Measurements from ENCODE around the gene MIS18A.

Gene MIS18A

DNA sequence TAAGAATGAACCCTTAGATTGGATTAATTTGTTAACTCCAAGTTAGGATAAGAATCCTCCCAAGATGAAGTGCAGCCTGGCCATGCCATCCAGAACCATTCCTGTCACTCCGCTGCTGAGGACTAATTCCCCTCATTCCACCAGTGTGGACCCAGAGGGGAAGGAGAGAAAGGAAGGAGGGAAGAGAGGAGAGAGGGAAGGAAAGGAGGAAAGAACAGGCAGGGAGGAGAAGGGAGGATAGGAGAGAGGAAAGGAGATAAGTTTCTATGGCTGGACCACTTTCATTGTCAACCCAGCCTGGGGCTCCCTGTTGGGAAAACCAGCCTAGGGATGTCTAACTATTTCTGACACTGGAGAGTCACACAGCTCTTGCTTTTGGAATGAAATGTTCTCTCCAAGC lies 24.5 kb upstream of the MIS18A start:
- Histone ChIP-seq H3K9ac (ENCODE audit: low read length) (no peak overlapping the region), H3K27me3 (ENCODE audit: control insufficient read depth, insufficient read depth, low read length) (no peaks in the 10 kb centered on the region), H3K27ac (ENCODE audit: low read length) (no peak overlapping the region), H3K36me3 (ENCODE audit: control insufficient read depth, low read depth, low read length) (no peaks in the 10 kb centered on the region), H3K4me1 (ENCODE audit: control insufficient read depth, low read depth, low read length) (peaks cover 7% of the 10 kb centered on the region), H3K9me3 (ENCODE audit: control insufficient read depth, low read depth, low read length) (no peaks in the 10 kb centered on the region), H3K4me3 (ENCODE audit: low read length) (no peak overlapping the region)

DNA sequence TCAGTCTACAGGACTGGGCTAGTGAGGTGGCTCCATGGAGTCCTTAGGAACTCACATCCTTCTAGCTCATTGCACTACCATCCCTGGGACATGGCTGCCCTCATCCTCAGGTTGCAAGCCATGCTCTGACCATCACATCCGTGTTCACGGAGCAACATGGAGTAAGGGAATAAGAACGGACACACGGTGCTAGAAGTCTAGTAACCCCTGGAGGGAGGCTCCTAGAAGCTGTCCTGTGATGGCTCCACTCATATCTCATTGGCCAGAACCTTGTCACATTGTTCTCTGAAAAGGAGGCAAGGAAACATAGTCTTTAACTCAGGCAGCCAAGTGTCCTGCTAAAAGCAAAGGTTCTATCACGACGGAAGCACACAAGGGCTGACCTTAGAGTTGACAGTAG lies 23.7 kb upstream of the MIS18A start:
- H3K36me3 ChIP-seq (ENCODE audit: control insufficient read depth, low read depth, low read length): no peaks in the 10 kb centered on the region
- H3K4me3 ChIP-seq (ENCODE audit: low read length): no peak overlapping the region
- H3K4me1 ChIP-seq (ENCODE audit: control insufficient read depth, low read depth, low read length): peaks cover 7% of the 10 kb centered on the region
- H3K27me3 ChIP-seq (ENCODE audit: control insufficient read depth, insufficient read depth, low read length): no peaks in the 10 kb centered on the region
- H3K9ac ChIP-seq (ENCODE audit: low read length): no peak overlapping the region
- no peak overlapping the region for H3K27ac ChIP-seq (ENCODE audit: low read length)
- H3K9me3 ChIP-seq (ENCODE audit: control insufficient read depth, low read depth, low read length): no peaks in the 10 kb centered on the region

DNA sequence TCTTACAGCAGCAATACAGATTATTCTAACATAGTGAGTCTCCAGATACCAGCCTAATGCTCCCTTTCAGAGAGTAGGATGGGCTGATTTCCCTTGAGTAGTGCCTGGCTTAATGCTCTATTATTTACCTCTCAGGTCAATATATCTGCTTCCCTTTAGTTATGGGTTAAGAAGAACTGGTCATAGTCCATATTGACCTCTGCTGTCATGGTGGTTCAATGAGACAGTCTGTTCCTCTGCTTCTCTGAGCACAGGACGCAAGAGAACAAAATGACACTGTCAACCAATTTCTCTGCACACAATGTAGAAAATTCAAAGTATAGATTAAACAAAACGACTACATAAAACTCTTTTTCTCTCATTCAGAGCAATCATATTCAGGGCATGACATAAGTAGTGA lies 22.7 kb upstream of the MIS18A start:
- Histone ChIP-seq H3K4me3 (ENCODE audit: low read length) (no peak overlapping the region), H3K36me3 (ENCODE audit: control insufficient read depth, low read depth, low read length) (no peaks in the 10 kb centered on the region), H3K9me3 (ENCODE audit: control insufficient read depth, low read depth, low read length) (no peaks in the 10 kb centered on the region), H3K27me3 (ENCODE audit: control insufficient read depth, insufficient read depth, low read length) (no peaks in the 10 kb centered on the region), H3K9ac (ENCODE audit: low read length) (no peak overlapping the region), H3K4me1 (ENCODE audit: control insufficient read depth, low read depth, low read length) (peaks cover 4% of the 10 kb centered on the region), H3K27ac (ENCODE audit: low read length) (no peak overlapping the region)

DNA sequence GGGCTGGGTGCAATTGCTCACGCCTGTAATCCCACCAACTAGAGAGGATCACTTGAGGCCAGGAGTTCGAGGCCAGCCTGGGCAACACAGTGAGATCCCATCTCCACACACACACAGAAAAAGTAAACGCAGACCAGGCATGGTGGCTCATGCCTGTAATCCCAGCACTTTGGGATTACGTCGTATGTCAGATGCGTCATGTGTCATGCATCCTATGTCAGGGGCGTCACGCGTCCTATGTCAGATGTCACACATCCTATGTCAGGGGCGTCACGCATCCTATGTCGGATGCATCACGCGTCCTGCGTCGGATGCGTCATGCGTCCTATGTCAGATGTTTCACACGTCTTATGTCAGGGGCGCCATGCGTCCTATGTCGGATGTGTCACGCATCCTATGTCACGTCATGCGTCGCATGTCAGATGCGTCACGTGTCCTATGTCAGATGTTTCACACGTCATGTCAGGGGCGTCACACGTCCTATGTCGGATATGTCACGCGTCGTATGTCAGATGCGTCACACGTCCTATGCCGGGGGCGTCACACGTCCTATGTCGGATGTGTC lies 21.4 kb upstream of the MIS18A start:
- H3K9ac ChIP-seq (ENCODE audit: low read length): no peak overlapping the region
- no peaks in the 10 kb centered on the region for H3K36me3 ChIP-seq (ENCODE audit: control insufficient read depth, low read depth, low read length)
- H3K4me3 ChIP-seq (ENCODE audit: low read length): no peak overlapping the region
- no peaks in the 10 kb centered on the region for H3K4me1 ChIP-seq (ENCODE audit: control insufficient read depth, low read depth, low read length)
- no peak overlapping the region for H3K27ac ChIP-seq (ENCODE audit: low read length)
- no peaks in the 10 kb centered on the region for H3K27me3 ChIP-seq (ENCODE audit: control insufficient read depth, insufficient read depth, low read length)
- H3K9me3 ChIP-seq (ENCODE audit: control insufficient read depth, low read depth, low read length): no peaks in the 10 kb centered on the region

DNA sequence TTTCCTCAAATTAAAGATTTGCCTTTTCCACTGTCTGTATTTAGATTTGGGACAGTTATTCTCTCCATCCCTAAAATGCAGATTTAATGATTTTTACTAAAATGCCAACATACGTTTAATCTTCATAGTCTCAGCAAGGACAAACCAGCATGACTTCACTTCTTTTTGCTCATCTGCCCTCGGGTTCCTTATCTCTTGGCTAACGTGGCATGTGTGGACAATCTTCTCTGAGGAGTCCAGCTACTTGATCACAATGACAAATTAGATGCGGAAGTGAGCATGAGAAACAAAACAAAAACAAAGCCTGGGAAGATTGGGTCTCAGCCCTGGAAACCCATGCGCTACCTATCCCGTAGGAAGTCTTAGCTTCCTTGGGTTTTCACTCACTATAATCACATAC lies 20.8 kb upstream of the MIS18A start:
- Histone ChIP-seq H3K9ac (ENCODE audit: low read length) (no peak overlapping the region), H3K4me1 (ENCODE audit: control insufficient read depth, low read depth, low read length) (no peaks in the 10 kb centered on the region), H3K27me3 (ENCODE audit: control insufficient read depth, insufficient read depth, low read length) (no peaks in the 10 kb centered on the region), H3K9me3 (ENCODE audit: control insufficient read depth, low read depth, low read length) (no peaks in the 10 kb centered on the region), H3K36me3 (ENCODE audit: control insufficient read depth, low read depth, low read length) (no peaks in the 10 kb centered on the region), H3K4me3 (ENCODE audit: low read length) (no peak overlapping the region), H3K27ac (ENCODE audit: low read length) (no peak overlapping the region)

DNA sequence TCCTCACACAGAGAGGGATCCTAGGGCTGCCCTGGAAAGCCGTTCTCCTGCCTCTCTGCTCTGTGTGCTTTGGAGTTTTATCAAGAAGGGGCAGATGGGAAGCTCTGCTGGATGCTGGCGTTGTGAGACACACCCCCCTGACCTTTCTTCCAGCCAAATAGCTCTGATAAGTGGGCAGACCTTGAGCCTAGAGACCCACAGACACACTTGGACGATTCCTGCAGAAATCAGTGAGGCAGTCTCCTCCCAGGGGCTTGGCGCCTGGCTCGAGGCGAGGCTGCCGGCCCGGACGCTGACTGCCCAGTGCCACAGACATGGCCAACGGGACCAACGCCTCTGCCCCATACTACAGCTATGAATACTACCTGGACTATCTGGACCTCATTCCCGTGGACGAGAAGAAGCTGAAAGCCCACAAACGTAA lies 19.8 kb upstream of the MIS18A start, which contains the start of gene MRAP:
Gene MRAP (plus strand): TSS at position 198 of the 424 bp plus-strand sequence. CDS start 117 bp downstream, at position 315.
- no peaks in the 10 kb centered on the region for H3K36me3 ChIP-seq (ENCODE audit: control insufficient read depth, low read depth, low read length)
- no peaks in the 10 kb centered on the region for H3K4me1 ChIP-seq (ENCODE audit: control insufficient read depth, low read depth, low read length)
- H3K27me3 ChIP-seq (ENCODE audit: control insufficient read depth, insufficient read depth, low read length): no peaks in the 10 kb centered on the region
- no peak within 1 kb of the TSS for H3K9ac ChIP-seq (ENCODE audit: low read length)
- H3K9me3 ChIP-seq (ENCODE audit: control insufficient read depth, low read depth, low read length): no peaks in the 10 kb centered on the region
- H3K4me3 ChIP-seq (ENCODE audit: low read length): no peak within 1 kb of the TSS
- H3K27ac ChIP-seq (ENCODE audit: low read length): no peak within 1 kb of the TSS

DNA sequence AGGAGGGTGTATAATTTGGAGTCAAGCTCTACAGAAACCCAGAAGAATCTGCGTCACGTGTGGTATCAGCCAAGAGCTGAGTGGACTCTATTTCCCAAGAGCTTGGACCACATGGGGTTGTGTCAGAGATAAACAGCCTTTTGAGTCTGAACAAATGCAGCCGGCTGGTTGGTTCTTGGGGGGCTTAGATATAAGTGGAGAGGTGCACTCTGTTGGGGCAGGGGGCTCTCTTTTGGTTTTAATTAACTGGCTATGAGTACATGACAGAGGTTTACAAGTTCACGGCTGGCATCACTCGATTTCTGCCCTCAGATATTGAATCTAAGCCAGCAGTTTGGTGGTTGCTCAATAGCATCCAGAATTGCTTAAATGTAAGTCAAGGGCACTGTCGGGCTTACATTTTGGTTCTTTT lies 19.3 kb upstream of the MIS18A start:
- Histone ChIP-seq H3K27ac (ENCODE audit: low read length) (no peak overlapping the region), H3K9ac (ENCODE audit: low read length) (no peak overlapping the region), H3K4me1 (ENCODE audit: control insufficient read depth, low read depth, low read length) (no peaks in the 10 kb centered on the region), H3K4me3 (ENCODE audit: low read length) (no peak overlapping the region), H3K27me3 (ENCODE audit: control insufficient read depth, insufficient read depth, low read length) (no peaks in the 10 kb centered on the region), H3K36me3 (ENCODE audit: control insufficient read depth, low read depth, low read length) (no peaks in the 10 kb centered on the region), H3K9me3 (ENCODE audit: control insufficient read depth, low read depth, low read length) (no peaks in the 10 kb centered on the region)

DNA sequence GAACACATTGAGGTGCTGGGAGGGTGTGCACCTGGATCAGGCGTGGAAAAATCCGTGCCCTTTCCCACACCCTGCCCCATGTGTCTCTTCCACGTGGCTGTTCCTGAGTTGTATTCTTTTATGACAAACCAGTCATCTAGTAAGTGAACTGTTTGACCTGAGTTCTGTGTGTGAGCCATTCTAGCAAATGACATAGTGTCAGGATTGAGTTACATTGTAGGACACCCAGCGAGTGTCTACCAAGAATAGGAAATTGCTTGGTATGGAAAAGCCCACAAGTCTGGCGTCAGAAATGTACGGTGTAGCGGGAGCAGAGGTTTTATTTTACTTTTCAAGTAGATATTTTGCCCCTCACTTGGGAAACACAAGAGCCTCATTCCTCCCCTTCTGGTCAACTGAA lies 18.6 kb upstream of the MIS18A start:
- H3K4me1 ChIP-seq (ENCODE audit: control insufficient read depth, low read depth, low read length): no peaks in the 10 kb centered on the region
- no peak overlapping the region for H3K9ac ChIP-seq (ENCODE audit: low read length)
- H3K9me3 ChIP-seq (ENCODE audit: control insufficient read depth, low read depth, low read length): no peaks in the 10 kb centered on the region
- no peaks in the 10 kb centered on the region for H3K27me3 ChIP-seq (ENCODE audit: control insufficient read depth, insufficient read depth, low read length)
- no peak overlapping the region for H3K4me3 ChIP-seq (ENCODE audit: low read length)
- H3K36me3 ChIP-seq (ENCODE audit: control insufficient read depth, low read depth, low read length): no peaks in the 10 kb centered on the region
- H3K27ac ChIP-seq (ENCODE audit: low read length): no peak overlapping the region

DNA sequence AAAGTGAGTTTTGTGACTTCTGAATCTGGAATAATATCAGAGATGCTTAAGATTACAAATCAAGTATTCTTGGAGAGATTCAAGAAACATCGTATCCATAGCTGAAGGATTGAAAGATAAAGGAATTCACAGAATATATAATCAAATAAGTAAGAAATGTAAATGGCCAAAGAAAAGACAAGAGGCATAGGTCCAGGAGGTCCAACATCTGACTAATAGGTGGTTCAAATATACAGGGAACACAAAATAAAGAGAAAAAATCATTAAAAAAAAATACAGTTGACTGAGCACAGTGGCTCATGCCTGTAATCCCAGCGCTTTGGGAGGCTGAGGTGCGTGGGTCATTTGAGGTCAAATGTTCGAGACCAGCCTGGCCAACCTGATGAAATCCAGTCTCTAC lies 6.6 kb upstream of the MIS18A start:
- H3K4me3 ChIP-seq (ENCODE audit: low read length): no peak overlapping the region
- H3K9me3 ChIP-seq (ENCODE audit: control insufficient read depth, low read depth, low read length): no peaks in the 10 kb centered on the region

DNA sequence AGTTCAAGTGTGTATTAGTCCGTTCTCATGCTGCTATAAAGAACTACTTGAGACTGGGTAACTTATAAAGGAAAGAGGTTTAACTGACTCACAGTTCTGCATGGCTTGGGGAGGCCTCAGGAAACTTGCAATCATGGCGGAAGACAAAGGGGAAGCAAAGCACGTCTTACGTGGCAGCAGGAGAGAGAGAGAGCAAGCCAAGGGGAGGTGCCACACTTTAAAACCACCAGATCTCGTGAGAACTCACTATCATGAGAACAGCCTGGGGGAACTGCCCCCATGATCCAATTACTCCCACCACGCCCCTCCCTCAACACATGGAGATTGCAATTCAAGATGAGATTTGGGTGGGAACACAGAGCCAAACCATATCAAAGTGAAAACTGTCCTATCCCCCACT lies 4.1 kb upstream of the MIS18A start:
- Histone ChIP-seq H3K9me3 (ENCODE audit: control insufficient read depth, low read depth, low read length) (no peaks in the 10 kb centered on the region), H3K27me3 (ENCODE audit: control insufficient read depth, insufficient read depth, low read length) (no peaks in the 10 kb centered on the region), H3K27ac (ENCODE audit: low read length) (no peak overlapping the region)

More for the DNA sequence above, 6.6 kb upstream of the MIS18A start:
- no peaks in the 10 kb centered on the region for H3K4me1 ChIP-seq (ENCODE audit: control insufficient read depth, low read depth, low read length)
- H3K27me3 ChIP-seq (ENCODE audit: control insufficient read depth, insufficient read depth, low read length): no peaks in the 10 kb centered on the region
- no peak overlapping the region for H3K27ac ChIP-seq (ENCODE audit: low read length)
- no peak overlapping the region for H3K9ac ChIP-seq (ENCODE audit: low read length)
- H3K36me3 ChIP-seq (ENCODE audit: control insufficient read depth, low read depth, low read length): no peaks in the 10 kb centered on the region

DNA sequence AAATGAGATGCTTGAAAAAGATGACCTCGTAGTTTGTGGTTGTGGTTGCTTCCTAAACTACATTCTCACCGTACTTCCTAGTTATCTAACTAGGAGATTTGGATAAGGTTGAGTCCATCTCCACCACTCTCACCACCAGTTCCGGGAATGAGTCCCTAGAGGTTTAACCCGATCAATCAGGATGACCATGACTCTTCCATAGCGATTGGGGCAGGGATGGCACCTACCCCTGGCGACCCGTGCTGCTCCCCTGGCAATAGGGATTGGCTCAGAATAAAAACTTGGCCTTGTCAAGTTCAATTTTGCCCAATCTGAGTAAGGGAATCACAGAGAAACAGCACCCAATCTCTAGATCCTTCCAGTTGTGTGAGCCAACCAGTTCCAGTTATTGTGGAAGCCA lies 2.7 kb upstream of the MIS18A start:
- H3K27ac ChIP-seq (ENCODE audit: low read length): no peak overlapping the region
- no peak overlapping the region for H3K9ac ChIP-seq (ENCODE audit: low read length)
- no peaks in the 10 kb centered on the region for H3K9me3 ChIP-seq (ENCODE audit: control insufficient read depth, low read depth, low read length)
- H3K4me3 ChIP-seq (ENCODE audit: low read length): no peak overlapping the region
- peaks cover 5% of the 10 kb centered on the region for H3K4me1 ChIP-seq (ENCODE audit: control insufficient read depth, low read depth, low read length)
- no peaks in the 10 kb centered on the region for H3K36me3 ChIP-seq (ENCODE audit: control insufficient read depth, low read depth, low read length)
- no peaks in the 10 kb centered on the region for H3K27me3 ChIP-seq (ENCODE audit: control insufficient read depth, insufficient read depth, low read length)

More for the DNA sequence above, 4.1 kb upstream of the MIS18A start:
- no peak overlapping the region for H3K9ac ChIP-seq (ENCODE audit: low read length)
- no peaks in the 10 kb centered on the region for H3K36me3 ChIP-seq (ENCODE audit: control insufficient read depth, low read depth, low read length)
- no peak overlapping the region for H3K4me3 ChIP-seq (ENCODE audit: low read length)
- H3K4me1 ChIP-seq (ENCODE audit: control insufficient read depth, low read depth, low read length): no peaks in the 10 kb centered on the region

DNA sequence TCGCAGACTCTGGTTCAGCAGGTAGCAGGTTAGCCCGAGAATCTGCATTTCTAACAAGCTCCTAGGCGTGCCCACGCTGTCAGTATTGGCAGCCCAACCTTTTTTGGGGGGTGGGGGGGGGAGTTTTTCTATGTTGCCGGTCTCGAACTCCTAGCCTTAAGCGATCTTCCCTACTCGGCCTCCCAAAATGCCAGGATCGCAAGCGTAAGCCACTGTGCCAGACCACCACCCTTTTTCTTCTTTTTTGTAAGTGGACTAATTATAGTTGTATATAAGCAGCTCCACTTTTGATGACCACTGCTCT lies 480 bp upstream of the MIS18A start:
- peak overlapping the region; percentile 34 for H3K9ac ChIP-seq (ENCODE audit: low read length)
- peaks cover 5% of the 10 kb centered on the region for H3K4me1 ChIP-seq (ENCODE audit: control insufficient read depth, low read depth, low read length)
- no peaks in the 10 kb centered on the region for H3K27me3 ChIP-seq (ENCODE audit: control insufficient read depth, insufficient read depth, low read length)
- peak overlapping the region; percentile 92 for H3K4me3 ChIP-seq (ENCODE audit: low read length)
- H3K27ac ChIP-seq (ENCODE audit: low read length): no peak overlapping the region
- H3K36me3 ChIP-seq (ENCODE audit: control insufficient read depth, low read depth, low read length): peaks cover 3% of the 10 kb centered on the region
- H3K9me3 ChIP-seq (ENCODE audit: control insufficient read depth, low read depth, low read length): no peaks in the 10 kb centered on the region

Data from iPS-18a (cell line).